CD4-positive, alpha-beta T cell treated with Interleukin-6 at 100 ng/mL for 8 hours (primary cell): Measurements from ENCODE around the gene GALNT2.
A peak's percentile ranks its signal among the peaks of the same experiment; 100 is the strongest.

Experiments used
- DNase-seq: peaks from one replicate; pipeline ENCODE4 v3.0.0-alpha.2; 2020; ENCODE audit warnings: mixed read lengths, low spot score

GALNT2 gene

DNA sequence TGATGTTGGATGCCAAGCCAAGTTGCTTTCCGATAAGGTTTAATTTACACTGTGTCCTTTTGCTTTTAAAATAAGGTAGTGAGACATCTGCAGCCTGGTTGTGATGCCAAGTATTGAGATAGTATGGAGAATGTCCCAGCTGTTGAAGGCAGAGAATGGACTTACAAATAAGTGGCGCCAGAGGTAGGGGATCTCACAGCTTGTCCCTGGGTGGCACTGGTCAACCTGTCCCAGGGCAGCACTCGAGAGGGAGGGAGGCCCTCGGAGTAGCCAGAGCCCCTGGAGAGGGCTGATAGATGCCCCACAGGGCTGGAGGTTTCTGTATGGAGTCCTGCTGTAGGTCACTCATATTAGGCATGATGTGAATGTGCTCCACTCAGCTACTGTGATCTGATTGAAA is 98.5 kb downstream of the GALNT2 start:
- no peak for DNase-seq

DNA sequence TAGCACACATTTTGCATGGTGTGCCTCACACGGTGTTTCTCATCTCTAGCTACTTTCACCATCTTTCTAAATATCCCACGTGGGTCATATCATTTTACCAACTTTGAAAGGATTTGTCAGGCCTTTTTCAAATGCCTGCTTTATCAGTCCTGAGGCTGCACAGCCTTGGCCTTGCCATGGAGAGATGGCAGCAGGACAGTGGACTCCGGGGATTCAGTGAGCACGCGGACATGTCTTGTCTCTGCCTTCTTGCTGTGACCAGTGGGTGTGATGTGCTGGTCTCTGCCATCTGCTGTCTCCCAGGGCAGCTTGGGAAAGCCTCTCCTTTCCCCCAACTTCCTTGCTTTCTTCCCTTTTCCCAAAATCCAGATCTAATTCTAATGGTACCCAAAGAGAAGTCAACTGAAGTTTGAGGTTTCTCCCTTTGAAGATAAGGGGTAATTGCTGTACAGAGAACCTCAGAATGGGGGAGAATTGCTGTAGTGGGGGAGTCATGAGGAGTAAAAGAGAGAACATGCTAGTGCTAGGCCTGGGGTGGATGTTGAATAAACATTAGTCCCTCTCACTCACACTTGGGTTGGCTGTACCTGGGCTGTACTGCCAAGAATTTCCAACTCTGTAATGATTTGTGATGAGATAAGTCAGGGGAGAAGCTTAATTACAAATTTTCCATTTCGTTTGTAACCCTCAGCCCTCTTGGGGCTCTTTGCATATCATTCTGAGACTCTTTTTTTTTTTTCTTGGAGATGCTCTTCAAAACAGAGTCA is 99.5 kb downstream of the GALNT2 start:
- DNase-seq: no peak

- peak; percentile 42 for DNase-seq
Observed at GRCh38 chr1:230167419-230167852, 100.4 kb downstream of the GALNT2 start.

- DNase-seq: no peak
Observed at GRCh38 chr1:230169454-230170152, 102.6 kb downstream of the GALNT2 start.

- DNase-seq: no peak
Observed at GRCh38 chr1:230170153-230170547, 103.1 kb downstream of the GALNT2 start.

DNA sequence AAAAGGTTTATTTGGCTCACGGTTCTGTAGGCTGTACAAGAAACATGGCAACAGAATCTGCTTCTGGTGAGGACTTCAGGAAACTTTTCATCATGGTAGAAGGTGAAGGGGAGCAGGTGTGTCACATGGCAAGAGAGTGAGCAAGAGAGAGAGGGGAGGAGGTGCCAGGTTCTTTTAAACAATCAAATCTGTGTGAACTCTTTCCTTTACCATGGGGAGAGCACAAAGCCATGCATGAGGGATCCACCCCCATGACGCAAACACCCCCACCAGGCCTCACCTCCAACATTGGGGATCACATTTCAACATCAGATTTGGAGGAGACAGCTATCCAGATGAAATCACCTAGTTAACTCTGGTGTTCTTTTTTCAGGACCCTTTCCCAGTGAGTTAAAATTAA is 103.6 kb downstream of the GALNT2 start:
- DNase-seq: no peak

DNA sequence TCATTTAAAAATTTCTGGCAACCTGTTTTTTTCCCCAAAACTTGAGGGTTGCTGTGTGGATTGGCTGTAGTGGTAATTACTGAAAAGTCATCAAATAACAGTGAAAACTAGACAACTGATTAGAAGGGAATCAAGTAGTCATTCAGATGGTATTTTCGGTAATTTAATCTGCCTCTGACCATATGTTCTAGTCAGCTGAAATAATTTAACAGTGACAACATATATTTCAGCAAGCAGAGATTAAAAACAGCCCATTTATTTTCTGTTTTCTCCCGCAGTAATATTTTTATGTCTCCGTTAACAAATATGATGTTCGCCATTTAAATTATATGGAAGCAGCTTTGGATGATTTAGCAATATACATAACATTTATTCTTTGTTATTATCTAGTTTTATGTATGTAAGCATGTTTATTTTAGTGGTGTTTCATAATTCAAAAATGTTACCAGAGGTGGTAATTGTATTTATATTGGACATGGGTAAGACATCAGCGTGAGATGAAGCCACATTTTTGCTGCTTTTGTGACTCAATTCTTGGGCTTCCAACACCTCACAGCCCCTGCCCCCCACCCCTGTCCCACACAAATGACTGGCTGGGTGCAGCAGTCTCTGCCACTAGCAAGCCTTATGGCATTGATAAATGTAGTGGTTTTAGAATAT is 104.4 kb downstream of the GALNT2 start:
- DNase-seq: no peak

- DNase-seq: no peak
Observed at GRCh38 chr1:230172016-230172537, 105.0 kb downstream of the GALNT2 start.

GRCh38 chr1:230173187-230173975 is 106.3 kb downstream of the GALNT2 start:
- DNase-seq: no peak

GRCh38 chr1:230174041-230174440 is 107.0 kb downstream of the GALNT2 start:
- no peak for DNase-seq

DNA sequence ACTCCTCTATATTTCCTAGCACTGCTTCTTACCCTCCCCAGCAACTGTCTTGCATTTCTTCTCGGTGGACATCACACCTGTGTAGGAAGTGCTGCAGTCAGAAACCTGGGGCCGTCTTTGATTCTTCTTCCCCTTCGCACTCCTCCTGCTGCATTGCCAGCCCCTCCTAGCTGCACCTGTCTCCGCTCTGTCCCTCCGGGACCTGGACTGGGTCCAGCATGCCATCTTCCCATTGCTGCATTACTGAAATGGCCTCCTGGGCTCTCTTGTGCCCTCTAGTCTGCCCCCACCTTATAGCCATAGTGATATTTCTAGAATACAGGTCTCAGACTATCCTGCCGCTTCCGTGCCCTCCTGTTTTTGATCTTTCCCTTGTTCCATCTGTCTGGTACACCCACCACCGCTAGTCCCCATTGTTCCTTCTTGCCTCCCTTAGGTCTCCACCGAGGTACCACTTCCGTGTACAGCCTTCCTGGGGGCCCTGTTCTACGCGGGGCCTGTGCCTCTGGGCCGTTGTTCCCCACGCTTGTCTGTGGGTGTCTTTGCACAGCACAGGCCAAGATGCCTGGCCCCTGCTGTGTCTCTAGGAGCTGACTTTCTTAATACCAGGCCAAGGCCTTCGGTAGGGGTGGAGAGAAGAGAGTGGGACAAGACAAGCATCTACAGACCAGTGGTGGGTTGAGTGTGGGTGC is 107.6 kb downstream of the GALNT2 start:
- DNase-seq: no peak

DNA sequence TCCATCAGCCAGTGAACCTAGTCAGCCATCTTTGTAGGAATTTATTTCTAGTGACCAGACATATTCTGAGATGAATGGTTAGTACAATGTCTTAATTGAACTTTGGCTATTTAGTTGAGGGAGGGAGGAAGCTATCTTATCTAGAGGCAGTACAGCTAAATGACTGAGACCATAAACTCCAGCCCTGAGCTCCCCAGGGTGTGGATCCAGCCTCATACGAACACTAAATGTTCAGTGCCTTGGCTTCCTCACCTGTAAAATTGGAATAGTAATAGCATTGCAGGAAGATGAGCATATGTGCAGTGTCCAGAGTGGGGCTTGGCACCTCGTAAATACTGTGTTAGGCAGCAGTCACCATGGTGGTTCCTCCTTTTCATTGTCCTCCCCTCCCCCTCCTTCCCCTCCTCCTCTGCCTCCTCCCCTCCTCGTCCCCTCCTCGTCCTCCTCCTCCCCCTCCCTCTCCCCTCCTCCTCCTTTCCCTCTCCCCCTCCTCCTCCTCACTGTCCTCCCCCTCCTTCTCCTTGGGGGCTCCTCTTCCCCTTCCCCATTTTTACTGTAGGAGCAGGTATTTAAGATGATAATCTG is 108.2 kb downstream of the GALNT2 start:
- no peak for DNase-seq

DNA sequence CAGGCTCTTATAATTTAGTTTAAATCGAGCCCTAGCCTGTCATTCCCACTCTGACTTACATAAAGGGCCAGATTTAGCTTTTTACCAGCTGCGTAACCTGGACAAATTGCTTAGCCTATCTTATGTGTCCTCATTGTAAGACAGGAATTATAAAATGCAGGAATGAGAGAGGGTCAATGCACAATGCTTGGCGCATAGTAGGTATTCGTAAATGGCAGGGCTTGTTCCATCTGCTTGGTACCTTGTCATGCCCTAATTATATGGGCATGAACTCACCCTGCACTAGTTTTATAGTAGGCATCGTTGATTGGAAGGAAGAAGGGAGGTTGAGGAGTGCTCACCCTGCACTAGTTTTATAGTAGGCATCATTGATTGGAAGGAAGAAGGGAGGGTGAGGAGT is 108.8 kb downstream of the GALNT2 start:
- no peak for DNase-seq

GRCh38 chr1:230176326-230176725 is 109.3 kb downstream of the GALNT2 start:
- no peak for DNase-seq

DNA sequence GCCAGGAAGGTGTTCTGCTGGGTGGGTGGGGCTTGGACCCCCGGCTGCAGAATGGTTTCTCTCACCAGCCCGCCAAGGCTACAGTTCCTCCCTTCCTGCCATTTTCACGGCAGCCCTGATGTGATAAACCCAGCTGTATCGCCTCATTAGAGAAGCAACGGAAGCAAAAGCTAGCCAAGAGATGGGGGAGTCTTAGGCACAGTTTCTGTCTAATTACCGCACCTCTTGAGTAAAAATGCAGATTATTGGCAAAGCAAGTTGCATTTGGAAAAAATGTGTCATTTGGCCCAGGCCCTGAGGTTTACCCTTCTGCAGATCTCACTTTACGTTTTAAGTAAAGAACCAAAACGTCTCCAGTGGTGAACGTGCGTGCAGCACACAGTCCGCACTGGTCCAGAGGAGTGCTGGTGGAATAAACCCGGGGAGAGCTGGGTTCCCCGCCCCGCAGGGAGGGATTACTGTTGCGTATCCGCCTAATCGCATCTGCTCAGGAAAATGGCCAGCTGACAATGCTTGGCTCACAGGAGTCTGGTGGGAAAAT is 109.9 kb downstream of the GALNT2 start:
- DNase-seq: no peak

DNA sequence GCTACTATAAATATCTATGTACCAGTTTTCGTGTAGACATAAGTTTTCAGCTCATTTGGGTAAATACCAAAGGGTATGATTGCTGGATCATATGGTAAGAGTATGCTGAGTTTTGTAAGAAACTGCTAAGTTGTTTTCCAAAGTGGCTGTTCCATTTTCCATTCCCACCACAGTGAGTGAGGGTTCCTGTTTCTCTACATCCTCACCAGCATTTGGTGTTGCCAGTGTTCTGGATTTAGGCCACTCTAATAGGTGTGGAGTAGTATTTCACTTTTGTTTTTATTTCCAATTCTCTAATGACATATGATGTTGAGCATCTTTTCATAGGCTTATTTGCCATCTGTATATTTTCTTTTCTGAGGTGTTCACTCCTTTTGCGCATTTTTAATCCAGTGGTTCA is 112.2 kb downstream of the GALNT2 start:
- DNase-seq: no peak

DNA sequence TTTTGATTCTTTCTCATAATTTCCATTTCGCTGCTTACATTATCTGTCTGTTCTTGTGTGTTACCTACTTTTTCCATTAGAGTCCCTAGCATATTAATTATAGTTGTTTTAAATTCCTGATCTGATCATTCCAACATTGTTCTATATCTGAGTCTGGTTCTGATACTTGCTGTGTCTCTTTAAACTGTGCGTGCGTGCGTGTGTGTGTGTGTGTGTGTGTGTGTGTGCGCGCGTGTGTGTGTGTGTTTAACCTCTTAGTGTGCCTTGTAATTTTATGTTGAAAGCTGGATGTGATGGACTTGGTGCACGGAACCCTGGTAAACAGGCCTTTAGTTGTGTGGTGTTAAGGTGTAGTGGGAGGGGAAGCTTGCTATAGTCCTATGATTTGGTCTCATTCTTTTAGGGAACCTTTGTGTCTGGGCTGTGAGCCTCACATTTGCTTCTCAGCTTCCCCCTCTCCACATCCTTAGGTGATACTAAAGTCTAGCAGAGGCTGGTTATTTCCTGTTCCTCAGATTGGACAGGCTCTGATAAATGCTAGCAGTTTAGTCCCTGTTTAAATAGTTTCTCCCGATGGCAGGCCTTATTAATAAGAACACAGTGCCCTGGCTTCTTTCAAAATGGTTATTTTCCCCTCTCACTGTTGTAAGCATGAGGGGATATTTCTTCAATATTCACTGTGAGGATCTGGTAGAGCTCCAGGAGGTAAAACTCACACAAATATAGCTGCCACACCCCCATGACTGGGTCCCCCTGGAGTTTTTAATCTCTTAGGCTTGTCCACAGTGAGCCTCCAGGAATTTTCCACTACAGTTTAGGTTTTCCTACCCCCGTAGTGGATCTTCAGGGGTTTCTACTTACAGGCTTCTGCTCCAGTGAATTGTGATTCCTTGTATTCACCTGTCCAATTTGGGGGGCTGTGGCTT is 118.3 kb downstream of the GALNT2 start:
- DNase-seq: no peak

DNA sequence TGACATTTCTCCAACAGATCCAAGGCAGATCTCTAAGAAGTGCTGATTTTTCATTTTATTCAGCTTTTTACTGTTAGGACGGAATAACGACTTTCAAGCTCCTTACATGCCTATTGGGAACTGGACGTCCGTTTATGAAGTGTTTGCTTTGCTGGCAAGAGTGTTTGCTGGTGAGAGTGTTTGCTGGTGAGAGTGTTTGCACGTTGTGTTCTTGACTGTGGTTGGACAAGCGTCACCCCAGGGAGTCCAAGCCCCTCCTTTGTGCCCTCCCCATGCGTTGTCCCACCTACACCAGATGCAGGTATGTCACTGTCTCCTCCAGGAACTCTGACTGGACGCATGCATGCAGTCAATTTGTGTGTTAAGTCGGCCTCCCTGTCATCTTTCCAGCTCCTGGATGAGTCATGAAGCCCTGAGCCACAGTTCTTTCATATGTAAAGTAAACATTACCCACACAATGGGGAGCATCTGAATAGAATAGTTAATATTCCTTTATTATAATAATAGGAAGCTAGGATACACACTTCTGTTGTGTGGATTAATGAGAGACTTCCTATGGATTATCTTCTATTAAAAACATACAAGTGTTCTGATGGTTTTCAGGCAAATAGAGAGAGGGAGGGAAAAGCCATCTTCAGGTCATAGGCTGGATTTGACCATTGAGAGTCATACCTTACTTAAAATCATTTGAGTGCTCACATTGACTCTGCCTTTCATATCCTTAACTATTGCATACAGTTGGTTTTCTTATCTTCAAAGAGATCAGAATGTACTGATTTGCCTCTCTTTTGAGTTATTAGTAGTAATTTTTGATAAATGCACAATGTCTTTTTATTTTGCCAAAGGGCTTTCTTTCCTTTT is 119.2 kb downstream of the GALNT2 start:
- DNase-seq: no peak

DNA sequence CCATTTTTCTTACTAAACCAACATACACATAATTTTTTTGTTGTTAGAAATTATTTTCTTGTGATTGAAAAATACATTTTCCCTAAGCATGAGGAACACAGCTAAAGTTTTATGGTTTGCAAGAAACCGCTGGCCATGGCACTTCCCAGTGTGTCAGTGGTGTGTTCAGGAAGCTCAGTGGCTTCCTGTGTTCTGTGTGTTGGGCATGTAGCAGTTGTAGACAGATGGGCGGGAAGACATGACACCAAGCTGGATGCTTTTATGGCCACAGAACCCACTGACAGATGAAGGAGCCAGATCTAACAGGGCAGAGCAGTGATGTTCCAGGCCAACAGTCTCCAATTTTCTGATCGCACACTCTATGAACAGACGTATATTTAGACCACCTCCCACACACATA is 119.8 kb downstream of the GALNT2 start:
- peak; percentile 17 for DNase-seq
